Immature natural killer cell (primary cell): Measurements from ENCODE around the gene RGPD8. TPM values are rescaled to one million over a fixed set of nuclear protein-coding genes. Genes with fewer than 3 reads are reported as not detected.
"Not testable (repeated sequence)": the region's sequence is repeated elsewhere in the genome, so short reads cannot be mapped to it uniquely, and the experiment has no call there.

Experiments used
- DNase-seq, 3 donors: peaks; one replicate each; pipeline ENCODE4 v3.0.0; 2022; ENCODE audit warnings: mixed read lengths in 1 of 3
- H3K27ac Mint-ChIP-seq, 6 donors: one replicate each; pipeline ENCODE4 v1.8.0; 2020; ENCODE audit warnings: mixed read lengths in 6 of 6, mild to moderate bottlenecking in 5 of 6, inconsistent platforms in 4 of 6, moderate library complexity in 3 of 6
- H3K27me3 Mint-ChIP-seq, 3 donors: one replicate each; pipeline ENCODE4 v1.8.0; 2020 to 2021; ENCODE audit warnings: low read depth in 3 of 3, mild to moderate bottlenecking in 3 of 3, mixed read lengths in 3 of 3, moderate library complexity in 3 of 3, inconsistent platforms in 1 of 3
- H3K36me3 Mint-ChIP-seq, 3 donors: one replicate each; pipeline ENCODE4 v1.8.0; 2020; ENCODE audit warnings: mixed read lengths in 3 of 3, inconsistent platforms in 2 of 3, mild to moderate bottlenecking in 2 of 3
- H3K4me1 Mint-ChIP-seq, 2 donors: one replicate each; pipeline ENCODE4 v1.8.0; 2020; ENCODE audit warnings: inconsistent platforms in 2 of 2, mild to moderate bottlenecking in 2 of 2, mixed read lengths in 2 of 2, moderate library complexity in 1 of 2
- H3K4me3 Mint-ChIP-seq, 5 donors: one replicate each; pipeline ENCODE4 v1.8.0; 2020; ENCODE audit warnings: mild to moderate bottlenecking in 5 of 5, mixed read lengths in 5 of 5, inconsistent platforms in 3 of 5, moderate library complexity in 3 of 5
- H3K9me3 Mint-ChIP-seq, 6 donors: one replicate each; pipeline ENCODE4 v1.8.0; 2020; ENCODE audit warnings: mild to moderate bottlenecking in 6 of 6, mixed read lengths in 6 of 6, inconsistent platforms in 4 of 6, moderate library complexity in 3 of 6
- polyA plus RNA-seq, 3 donors: library from polyadenylated mRNA; unstranded; fragments of 300-500 nt; fragmentation: Illumina TruSeq; gene quantifications; one replicate each; pipeline ENCODE4 v1.2.3, GENCODE V29; 2021

RGPD8 gene
- polyA plus RNA-seq, 3 donors from 2014 or later: 0.58 to 2.3 (median 0.76) TPM

GRCh38 chr2:112459372-112459771, 25.9 kb upstream of the RGPD8 start:
- DNase-seq: no peak
- H3K27ac Mint-ChIP-seq: no peak overlapping the region
- no peaks in the 10 kb centered on the region for H3K36me3 Mint-ChIP-seq
- no peaks in the 10 kb centered on the region for H3K4me1 Mint-ChIP-seq
- no peak overlapping the region for H3K4me3 Mint-ChIP-seq
- H3K27me3 Mint-ChIP-seq: peaks cover 0 to 16% (median 4%) of the 10 kb centered on the region in 3 donors
- H3K9me3 Mint-ChIP-seq: peaks cover 0 to 1% (median 0%) of the 10 kb centered on the region in 6 donors

GRCh38 chr2:112454586-112454985, 21.1 kb upstream of the RGPD8 start:
- DNase-seq: no peak
- Mint-ChIP-seq H3K4me1 (no peaks in the 10 kb centered on the region), H3K27me3 (peaks cover 0 to 3% (median 3%) of the 10 kb centered on the region in 3 donors), H3K27ac (no peak overlapping the region), H3K36me3 (no peaks in the 10 kb centered on the region), H3K4me3 (no peak overlapping the region), H3K9me3 (no peaks in the 10 kb centered on the region)

GRCh38 chr2:112451317-112451716, 17.9 kb upstream of the RGPD8 start:
- no peak overlapping the region for H3K27ac Mint-ChIP-seq
- no peak for DNase-seq
- H3K27me3 Mint-ChIP-seq: peaks cover 0 to 5% (median 0%) of the 10 kb centered on the region in 3 donors
- H3K9me3 Mint-ChIP-seq: no peaks in the 10 kb centered on the region
- no peaks in the 10 kb centered on the region for H3K36me3 Mint-ChIP-seq
- H3K4me1 Mint-ChIP-seq: no peaks in the 10 kb centered on the region
- no peak overlapping the region for H3K4me3 Mint-ChIP-seq

GRCh38 chr2:112449854-112450253, 16.4 kb upstream of the RGPD8 start:
- Mint-ChIP-seq H3K36me3 (no peaks in the 10 kb centered on the region), H3K4me3 (no peak overlapping the region), H3K9me3 (no peaks in the 10 kb centered on the region), H3K27me3 (peaks cover 0 to 5% (median 0%) of the 10 kb centered on the region in 3 donors), H3K27ac (no peak overlapping the region), H3K4me1 (no peaks in the 10 kb centered on the region)
- no peak for DNase-seq

GRCh38 chr2:112444256-112444655, 10.8 kb upstream of the RGPD8 start:
- peaks cover 4 to 13% (median 6%) of the 10 kb centered on the region in 3 donors for H3K27me3 Mint-ChIP-seq
- not testable (repeated sequence) for H3K4me3 Mint-ChIP-seq, DNase-seq, H3K4me1 Mint-ChIP-seq, H3K9me3 Mint-ChIP-seq, H3K27ac Mint-ChIP-seq, H3K36me3 Mint-ChIP-seq

GRCh38 chr2:112438603-112439261, 5.3 kb upstream of the RGPD8 start:
- not testable (repeated sequence) for H3K4me1 Mint-ChIP-seq, H3K27me3 Mint-ChIP-seq, H3K4me3 Mint-ChIP-seq, DNase-seq, H3K9me3 Mint-ChIP-seq, H3K36me3 Mint-ChIP-seq, H3K27ac Mint-ChIP-seq

- not testable (repeated sequence) for H3K27ac Mint-ChIP-seq, DNase-seq, H3K36me3 Mint-ChIP-seq, H3K27me3 Mint-ChIP-seq, H3K4me1 Mint-ChIP-seq, H3K9me3 Mint-ChIP-seq, H3K4me3 Mint-ChIP-seq
Measured at GRCh38 chr2:112437405-112437831, 4.0 kb upstream of the RGPD8 start.

- H3K36me3 Mint-ChIP-seq, H3K27me3 Mint-ChIP-seq, H3K4me3 Mint-ChIP-seq, H3K9me3 Mint-ChIP-seq, DNase-seq, H3K27ac Mint-ChIP-seq: not testable (repeated sequence)
- H3K4me1 Mint-ChIP-seq: peaks cover 8 to 11% of the 10 kb centered on the region in 2 donors
Measured at GRCh38 chr2:112436993-112437392, 3.5 kb upstream of the RGPD8 start.

GRCh38 chr2:112435716-112436431, 2.4 kb upstream of the RGPD8 start:
- Mint-ChIP-seq H3K27ac (peak overlapping the region in 1 of 6 donors; percentile 70), H3K4me1 (peaks cover 10 to 21% of the 10 kb centered on the region in 2 donors)
- not testable (repeated sequence) for H3K27me3 Mint-ChIP-seq, H3K9me3 Mint-ChIP-seq, DNase-seq, H3K36me3 Mint-ChIP-seq, H3K4me3 Mint-ChIP-seq

- H3K27me3 Mint-ChIP-seq, H3K4me3 Mint-ChIP-seq, DNase-seq, H3K9me3 Mint-ChIP-seq, H3K36me3 Mint-ChIP-seq: not testable (repeated sequence)
- Mint-ChIP-seq H3K4me1 (peaks cover 11 to 25% of the 10 kb centered on the region in 2 donors), H3K27ac (peak overlapping the region in 1 of 6 donors; percentile 36)
Measured at GRCh38 chr2:112434890-112435715, 1.7 kb upstream of the RGPD8 start.

GRCh38 chr2:112433932-112434730, 686 bp upstream of the RGPD8 start:
- H3K4me3 Mint-ChIP-seq: peak overlapping the region in 1 of 5 donors; percentile 24
- peaks cover 0 to 3% (median 3%) of the 10 kb centered on the region in 3 donors for H3K27me3 Mint-ChIP-seq
- peak overlapping the region in 2 of 6 donors; percentile 23 to 73 for H3K27ac Mint-ChIP-seq
- DNase-seq: no peak
- no peaks in the 10 kb centered on the region for H3K9me3 Mint-ChIP-seq
- peaks cover 13 to 29% of the 10 kb centered on the region in 2 donors for H3K4me1 Mint-ChIP-seq
- H3K36me3 Mint-ChIP-seq: no peaks in the 10 kb centered on the region

- not testable (repeated sequence) for H3K27me3 Mint-ChIP-seq, H3K9me3 Mint-ChIP-seq, H3K36me3 Mint-ChIP-seq
- Mint-ChIP-seq H3K27ac (peak overlapping the region in 5 of 6 donors; percentile 67 to 88 (median 73)), H3K4me1 (peaks cover 13 to 29% of the 10 kb centered on the region in 2 donors), H3K4me3 (peak overlapping the region; percentile 71 to 81 (median 80))
- DNase-seq: peak; percentile 21 to 61 (median 59)
Measured at GRCh38 chr2:112432735-112433479, 538 bp downstream of the RGPD8 start.

GRCh38 chr2:112432390-112432734, 1.1 kb downstream of the RGPD8 start:
- H3K36me3 Mint-ChIP-seq, H3K9me3 Mint-ChIP-seq, H3K27me3 Mint-ChIP-seq: not testable (repeated sequence)
- Mint-ChIP-seq H3K27ac (peak overlapping the region in 5 of 6 donors; percentile 46 to 88 (median 68)), H3K4me3 (peak overlapping the region; percentile 71 to 81 (median 80)), H3K4me1 (peaks cover 13 to 29% of the 10 kb centered on the region in 2 donors)
- peak in 1 of 3 donors; percentile 31 for DNase-seq
